Measurements from ENCODE around the gene REXO5. TPM values are rescaled to one million over a fixed set of nuclear protein-coding genes. Genes with fewer than 3 reads are reported as not detected.

REXO5 gene
- total and polyA plus RNA-seq, 9 of the 15 experiments (the other 6 are each of a cell fraction or from before 2014, with no cell fraction given): 10.5 to 45.1 (median 25.4) TPM

GRCh38 chr16:20826039-20826566 is 19.8 kb downstream of the REXO5 start (continued):
- TF ChIP-seq THAP12 (CRISPR knock-in tag; IDR thresholded peaks at IDR 0.05) (no peak), HMG20A (CRISPR knock-in tag; conservative IDR thresholded peaks at IDR 0.05) (peak; percentile 92), SAFB2 (IDR thresholded peaks at IDR 0.05; ENCODE audit: borderline replicate concordance, low read depth, low read length, severe bottlenecking) (no peak), SMARCE1 (IDR thresholded peaks at IDR 0.05) (peak; percentile 95), TEAD4 (IDR thresholded peaks at IDR 0.05; ENCODE audit: low read length) (peak; percentile 93), TEAD4 (CRISPR knock-in tag; IDR thresholded peaks at IDR 0.05; ENCODE audit: borderline replicate concordance) (no peak), ETS1 (conservative IDR thresholded peaks at IDR 0.05; ENCODE audit: control insufficient read depth, low read depth, low read length) (no peak), MGA (IDR thresholded peaks at IDR 0.05) (peak; percentile 21; the same call in 1 of the 2 replicates), LCOR (CRISPR knock-in tag; IDR thresholded peaks at IDR 0.05) (0 out of 2 replicates have a peak, but pooled peaks have one; percentile 52), ESRRA (IDR thresholded peaks at IDR 0.05; ENCODE audit: borderline replicate concordance, low read depth) (peak; percentile 57; the same call in 1 of the 2 replicates), NRF1 (conservative IDR thresholded peaks at IDR 0.05 in 1 of 2, IDR thresholded peaks at IDR 0.05 in 1 of 2) (no peak), TCF15 (CRISPR knock-in tag; IDR thresholded peaks at IDR 0.05) (no peak)
